SHP77 (cell line): Measurements from ENCODE around the gene SH3TC1.

Experiments
- DNase-seq, 2 experiments: peaks; one replicate each; lab custom pipeline; 2025; lab: John Stamatoyannopoulos, UW

The SH3TC1 gene

DNA sequence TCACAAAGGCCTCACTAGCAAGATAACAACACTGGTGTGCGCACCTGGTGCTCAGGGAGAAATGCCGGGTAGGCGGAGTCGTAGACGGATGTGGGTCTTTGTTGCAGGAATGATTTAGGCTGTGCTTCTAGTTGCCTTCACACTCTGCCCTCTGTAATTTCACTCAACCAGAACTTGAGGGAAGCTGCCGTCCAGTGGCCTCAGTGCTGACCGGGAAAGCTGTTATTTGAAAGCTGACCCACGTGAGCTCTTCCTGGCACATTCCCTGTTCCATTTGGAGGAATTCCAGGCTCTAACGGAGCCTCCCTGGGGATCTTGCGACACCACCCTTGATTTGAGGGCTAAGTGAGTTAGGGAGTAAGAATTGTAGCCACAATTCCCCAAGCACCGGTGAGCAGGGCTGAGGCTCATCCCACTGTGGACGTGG is 15.9 kb downstream of the SH3TC1 start:
- no peak for DNase-seq

DNA sequence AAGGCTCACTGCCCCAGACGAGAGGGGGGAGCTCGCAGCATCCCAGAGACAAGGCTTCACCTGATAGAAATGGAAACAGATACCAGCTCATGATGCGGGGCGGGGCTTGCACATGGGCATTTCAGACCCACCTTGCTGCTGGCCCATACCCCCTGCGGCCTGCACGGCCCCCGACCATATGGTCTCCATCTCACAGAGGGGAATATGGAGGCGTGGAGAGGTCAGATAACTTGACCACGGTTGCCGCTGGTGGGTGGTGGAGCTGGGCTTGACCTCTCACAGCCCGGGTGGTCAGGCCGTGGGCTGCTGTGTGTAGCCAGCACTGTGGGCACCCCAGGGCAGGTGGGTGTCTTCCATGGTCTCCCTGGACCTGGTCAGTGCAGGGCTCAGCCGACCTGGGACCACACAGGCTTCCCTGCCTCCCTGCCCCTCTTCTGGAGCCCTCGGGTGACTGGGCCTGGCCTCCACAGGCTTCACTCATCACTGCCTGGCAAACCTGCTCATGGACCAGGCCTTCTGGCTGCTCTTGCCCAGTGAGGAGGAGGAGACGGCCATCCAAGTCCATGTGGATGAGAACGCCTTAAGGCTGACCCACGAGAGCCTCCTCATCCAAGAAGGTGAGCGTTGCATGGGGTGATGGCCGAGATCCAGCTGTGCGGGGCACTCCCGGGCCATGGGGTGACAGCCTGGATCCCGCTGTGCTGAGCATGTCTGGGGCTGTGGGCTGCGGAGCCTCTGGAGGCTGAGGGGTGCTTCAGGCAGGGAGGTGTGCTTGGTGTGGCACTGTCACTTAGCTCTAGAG is 16.8 kb downstream of the SH3TC1 start:
- DNase-seq: no peak

DNA sequence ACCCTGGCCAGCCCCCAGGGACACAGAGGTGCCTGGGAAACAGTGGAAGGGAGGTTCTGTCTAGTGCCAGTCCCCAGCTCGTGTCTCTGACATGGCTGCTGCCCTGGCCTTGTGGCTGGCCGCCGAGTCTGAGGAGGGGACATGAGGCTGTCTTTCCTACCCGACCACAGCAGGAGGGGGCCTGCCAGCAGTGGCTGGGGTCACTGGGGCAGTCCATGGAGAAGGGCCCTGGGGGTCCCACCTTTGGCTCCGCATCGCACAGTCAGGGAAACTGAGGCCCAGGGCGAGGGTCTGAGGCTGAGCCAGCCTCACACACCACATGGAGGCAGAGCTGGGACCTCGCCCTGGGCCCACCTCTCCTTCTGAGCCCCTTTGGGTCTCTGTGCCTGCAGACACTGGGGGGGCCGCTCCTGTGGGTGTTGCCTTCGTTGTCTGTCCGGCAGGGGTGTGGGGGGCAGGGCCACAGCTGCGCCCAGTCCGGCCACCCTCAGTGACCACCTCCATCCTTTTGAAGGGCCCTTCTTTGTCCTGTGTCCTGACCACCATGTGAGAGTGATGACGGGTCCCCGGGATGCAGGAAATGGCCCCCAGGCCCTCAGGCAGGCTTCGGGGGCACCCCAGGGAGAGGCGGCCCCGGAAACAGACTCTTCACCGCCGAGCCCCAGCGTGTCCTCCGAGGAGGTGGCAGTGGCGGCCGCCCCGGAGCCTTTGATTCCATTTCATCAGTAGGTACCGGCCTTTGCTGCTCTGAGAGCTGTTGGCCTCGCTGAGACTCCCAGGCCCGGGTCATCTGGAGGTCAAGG is 17.6 kb downstream of the SH3TC1 start:
- DNase-seq: no peak

DNA sequence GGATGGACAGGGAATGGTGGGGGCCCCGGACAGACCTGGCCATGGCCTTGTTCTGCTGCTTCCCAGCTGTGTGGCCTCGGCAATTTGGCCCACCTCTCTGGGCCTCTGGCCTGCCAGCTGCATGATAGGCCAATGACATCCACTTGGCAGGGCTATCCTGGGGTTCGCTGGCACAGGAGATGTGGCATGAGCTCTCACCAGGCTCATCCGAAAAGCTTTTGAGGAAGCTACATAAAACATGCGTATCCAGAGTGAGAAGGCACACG is 18.1 kb downstream of the SH3TC1 start:
- DNase-seq: no peak

DNA sequence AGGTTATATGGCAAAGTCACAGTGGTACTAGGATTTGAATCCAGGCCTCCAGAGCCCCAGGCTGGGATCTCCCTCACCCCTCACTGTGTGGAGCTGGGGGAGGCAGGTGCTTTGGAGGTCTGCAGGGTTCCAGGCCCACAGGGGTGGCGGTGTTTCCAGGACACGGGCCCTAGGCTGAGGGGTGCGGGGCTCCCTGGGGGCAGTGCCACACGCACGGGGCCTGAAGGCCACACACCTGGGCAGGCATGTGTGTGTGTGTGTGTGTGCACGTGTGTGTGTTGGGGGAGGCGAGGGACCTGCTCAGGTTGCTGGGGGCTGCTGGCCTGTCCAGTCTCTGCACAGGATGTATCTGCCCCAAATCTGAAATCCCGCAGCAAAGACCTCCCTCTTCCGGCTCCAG is 18.8 kb downstream of the SH3TC1 start:
- no peak for DNase-seq

DNA sequence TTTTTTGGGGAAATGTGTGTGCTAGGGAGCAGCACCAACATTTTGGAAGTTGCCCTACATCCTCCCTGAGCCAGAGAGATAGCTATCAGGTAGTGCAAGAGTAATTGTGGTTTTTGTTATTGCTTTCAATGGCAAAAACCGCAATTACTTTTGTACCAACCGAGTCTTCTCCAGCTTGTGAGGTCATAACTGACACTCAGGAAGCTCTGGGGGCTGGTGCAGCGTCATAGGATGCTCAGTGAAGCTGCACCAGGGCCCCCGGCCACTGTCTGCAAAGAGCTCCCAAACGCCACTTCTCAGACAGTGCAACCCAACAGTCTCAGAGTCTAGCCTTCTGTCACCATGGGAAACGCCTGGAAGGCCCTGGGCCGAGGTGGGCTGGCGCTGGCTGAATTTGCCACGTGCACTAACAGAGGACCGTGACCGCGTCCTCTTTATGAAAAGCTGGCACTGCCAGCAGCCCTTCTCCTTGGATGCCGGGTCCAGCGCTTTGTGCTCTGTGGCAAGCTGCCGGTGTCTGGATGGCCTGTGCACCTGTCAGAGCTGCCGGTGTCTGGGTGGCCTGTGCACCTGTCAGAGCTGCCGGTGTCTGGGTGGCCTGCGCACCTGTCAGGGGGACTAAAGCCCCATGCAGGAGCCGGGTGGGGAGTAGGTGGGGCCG is 19.4 kb downstream of the SH3TC1 start:
- peak in 1 of 2 experiments; percentile 25 for DNase-seq

DNA sequence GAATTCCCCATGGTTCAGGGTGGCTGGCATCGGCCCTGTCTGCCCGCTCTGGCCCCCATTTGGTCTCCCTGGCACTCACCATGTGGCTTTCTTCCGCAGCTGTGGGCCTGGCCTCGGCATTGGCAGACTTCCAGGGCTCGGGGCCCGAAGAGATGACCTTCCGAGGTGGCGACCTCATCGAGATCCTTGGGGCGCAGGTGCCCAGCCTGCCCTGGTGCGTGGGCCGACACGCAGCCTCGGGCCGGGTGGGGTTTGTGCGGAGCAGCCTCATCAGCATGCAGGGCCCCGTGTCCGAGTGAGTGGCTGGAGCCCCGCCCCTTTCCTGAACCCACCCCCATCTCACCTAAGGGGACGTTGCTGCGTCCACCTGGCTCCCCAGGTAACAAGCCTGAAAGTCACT is 20.1 kb downstream of the SH3TC1 start:
- no peak for DNase-seq

DNA sequence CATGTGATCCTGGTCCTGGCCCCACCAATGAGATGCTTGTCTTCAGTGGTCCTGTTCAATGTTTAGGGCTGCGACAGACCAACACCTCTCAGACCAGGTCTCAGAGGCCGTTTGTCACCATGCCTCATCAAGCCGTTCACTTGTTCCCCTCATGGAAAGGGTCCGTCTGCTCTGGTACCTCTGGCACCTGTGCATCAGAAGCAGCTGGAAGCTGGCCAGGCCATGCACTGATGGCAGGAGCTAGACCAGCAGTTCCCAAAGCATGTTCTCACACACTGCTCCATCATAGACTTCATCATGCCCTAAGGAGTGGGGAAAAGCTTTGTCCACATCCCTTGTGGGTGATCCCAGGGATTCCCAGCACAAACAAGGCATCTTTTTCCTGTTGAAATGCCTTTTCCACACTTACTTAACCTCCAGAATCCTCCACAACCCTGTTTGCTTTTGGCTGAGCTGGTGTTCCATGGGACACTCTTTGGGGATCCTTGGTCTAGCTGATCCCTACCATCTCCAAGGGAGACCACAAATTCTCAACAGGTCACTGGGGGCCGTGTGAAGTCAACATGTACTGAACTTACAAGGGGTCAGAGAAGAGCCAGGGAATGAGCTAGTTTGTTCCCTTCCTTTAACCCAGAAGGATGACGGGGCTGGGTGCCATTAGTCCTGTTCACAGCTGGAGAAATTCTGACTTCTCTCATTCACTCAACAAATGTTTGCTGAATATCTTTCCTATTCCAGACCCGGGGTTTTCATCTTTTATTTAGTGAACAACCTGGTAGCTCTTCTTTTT is 21.8 kb downstream of the SH3TC1 start:
- DNase-seq: no peak

DNA sequence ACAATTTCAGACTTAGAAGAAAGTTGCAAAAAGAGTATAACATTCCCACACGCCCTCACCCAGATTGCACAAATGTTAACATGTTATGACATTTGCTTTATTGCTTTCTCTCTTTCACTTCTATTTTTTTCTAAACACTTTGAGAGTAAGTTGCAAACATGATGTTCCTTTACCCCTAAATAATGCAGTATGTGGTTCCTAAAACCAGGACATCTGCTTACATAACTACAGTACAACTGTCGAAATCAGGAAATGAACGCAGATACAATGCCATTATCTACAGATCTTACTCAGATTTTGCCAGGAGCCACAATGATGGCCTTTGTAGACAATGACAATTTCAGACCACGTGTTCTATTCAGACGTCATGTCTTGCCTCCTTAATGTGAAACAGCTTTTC is 22.4 kb downstream of the SH3TC1 start:
- no peak for DNase-seq

DNA sequence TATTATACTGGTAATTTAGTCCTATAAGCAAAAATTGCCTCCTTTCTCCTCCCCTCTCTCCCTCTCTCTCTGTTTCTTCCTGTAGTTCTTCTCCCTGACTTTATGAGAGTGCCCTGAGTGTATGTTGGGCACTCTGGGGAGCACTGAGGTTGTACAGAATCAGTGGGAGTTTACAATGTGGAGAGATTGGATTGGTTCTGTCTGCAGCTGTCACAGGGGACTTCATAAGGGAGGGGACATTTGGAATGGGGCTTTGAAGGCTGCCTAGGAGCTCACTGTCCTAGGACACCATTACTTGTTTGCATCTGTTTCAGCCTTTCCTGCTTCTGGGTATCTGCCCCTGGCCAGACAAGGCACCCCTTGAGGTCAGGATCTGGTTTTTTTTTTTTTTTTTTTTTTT is 22.9 kb downstream of the SH3TC1 start:
- DNase-seq: no peak

DNA sequence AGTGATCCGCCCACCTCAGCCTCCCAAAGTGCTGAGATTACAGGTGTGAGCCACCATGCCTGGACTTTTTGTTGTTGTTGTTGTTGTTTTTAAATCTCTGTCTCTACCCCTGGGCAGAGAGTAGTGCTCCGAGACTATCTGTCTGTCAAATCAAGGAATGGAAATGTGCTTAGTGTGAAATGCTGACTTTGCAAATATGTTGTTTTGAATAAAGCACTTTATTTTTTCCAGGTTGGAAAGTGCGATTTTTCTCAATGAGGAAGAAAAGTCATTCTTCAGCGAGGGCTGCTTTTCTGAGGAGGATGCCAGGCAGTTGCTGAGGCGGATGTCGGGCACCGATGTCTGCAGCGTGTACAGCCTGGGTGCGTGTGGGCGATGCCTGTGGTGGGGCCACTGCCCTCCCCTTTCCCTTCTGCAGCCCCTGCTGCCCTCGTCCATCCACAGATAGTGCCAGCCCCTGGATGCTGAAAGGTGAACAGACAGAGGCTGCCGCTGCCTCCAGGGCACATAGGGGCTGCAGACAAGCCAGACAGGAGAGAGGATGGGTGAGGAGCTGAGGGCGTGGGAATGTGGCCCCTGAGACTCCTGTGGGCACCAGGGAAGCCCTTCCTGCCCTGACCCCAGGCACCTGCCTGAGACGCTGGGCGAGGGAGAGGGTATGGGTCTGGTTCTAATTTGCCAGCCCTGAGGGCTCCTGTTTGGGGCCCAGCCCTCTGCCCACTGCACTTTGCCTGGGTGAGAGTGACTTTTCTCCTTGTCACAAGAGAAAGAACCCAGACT is 23.7 kb downstream of the SH3TC1 start:
- DNase-seq: no peak

DNA sequence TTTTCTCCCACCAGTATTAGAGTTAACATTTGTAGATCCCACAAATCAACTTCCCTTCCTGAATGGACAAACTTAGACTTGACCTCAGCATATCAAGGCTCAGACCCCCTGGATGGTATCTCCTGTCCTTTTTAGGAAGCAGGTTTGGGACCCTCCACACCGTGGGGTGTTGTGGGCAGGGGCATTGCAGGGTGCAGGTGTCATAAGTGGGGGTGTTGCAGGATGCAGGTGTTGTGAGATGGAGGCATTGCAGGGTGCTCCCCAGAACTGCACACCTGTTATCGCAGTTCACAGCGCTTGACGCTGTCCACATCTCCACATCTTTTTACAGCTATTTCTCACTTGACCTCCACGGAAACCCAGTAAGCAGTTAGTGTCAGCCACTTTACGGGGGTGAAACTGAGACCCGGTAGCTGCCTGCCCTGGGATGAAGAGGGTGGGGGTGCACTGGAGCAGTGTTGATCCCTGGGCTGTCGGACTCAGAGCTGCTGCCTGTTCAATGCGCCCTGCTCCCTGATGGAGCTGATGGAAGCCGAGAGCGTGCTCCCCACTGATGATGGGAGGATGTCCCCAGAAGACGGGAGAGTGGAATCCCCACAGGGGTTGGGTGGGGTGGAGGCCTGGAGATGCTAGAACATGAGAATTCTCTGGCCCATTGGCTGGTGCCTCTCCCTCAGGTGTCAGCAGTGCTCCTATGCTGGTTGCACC is 25.3 kb downstream of the SH3TC1 start:
- no peak for DNase-seq

DNA sequence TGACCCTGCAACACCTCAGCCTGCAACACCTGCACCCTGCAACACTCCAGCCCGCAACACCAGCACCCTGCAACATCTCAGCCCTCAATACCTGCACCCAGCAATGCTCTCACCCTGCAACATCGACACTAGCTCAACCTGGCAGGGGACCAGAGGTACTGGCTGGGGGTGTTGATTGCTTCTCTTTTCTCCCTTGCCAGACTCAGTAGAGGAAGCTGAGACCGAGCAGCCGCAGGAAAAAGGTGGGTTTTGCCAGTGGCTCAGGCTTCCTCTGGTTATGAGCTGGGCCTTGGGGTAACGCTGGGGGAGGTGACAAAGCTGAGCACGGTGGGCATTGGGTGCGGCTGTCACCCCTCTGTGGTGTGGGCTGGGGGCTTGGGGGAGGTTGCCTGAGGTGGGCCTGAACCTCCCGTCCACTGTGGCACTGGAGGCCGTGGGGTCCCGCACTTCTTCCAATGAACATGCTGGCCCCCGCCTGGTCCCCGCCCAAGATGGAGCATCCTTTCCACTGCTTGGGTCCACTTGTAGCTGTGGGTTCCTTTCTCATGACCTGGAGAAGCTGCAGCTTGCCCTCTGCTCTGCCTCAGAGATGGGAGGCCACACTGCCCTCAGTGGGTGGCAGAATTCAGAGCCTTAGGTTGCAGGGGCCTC is 26.0 kb downstream of the SH3TC1 start:
- DNase-seq: no peak

DNA sequence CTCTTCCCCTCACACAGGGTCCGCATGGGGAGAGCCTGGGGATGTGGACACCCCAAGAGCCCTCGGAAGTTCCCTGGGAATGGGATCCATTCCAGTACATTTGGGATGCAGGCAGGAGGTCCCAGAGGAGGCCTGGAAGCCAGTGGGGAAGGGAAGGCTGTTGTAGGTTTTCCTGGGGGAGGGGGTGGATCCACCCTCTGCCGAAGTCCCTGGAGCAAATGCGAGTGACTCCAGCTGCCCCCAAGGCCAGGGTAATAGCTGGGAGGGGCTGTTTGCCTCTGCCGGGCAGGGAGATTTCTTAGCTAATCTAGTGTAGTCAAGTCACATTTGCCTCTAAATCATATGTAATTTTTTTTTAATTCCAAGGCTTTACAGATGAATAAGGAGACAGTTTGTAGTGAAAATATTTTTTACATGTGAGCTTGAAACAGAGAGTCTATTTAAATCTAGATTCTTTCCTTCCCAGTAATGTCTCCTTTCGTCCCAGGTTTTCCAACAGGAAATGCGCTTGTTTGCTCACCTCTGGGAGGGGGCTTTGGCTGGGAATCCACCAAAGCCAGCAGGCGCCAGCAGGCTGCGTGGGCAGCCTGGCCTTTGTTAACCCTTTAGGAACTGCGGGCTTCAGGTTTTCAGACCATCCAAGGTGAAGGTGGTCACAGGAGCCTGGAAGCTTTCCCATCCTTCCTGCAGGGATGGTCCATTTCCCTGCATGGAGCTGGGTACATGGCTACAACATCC is 26.8 kb downstream of the SH3TC1 start:
- peak; percentile 34 to 50 for DNase-seq

DNA sequence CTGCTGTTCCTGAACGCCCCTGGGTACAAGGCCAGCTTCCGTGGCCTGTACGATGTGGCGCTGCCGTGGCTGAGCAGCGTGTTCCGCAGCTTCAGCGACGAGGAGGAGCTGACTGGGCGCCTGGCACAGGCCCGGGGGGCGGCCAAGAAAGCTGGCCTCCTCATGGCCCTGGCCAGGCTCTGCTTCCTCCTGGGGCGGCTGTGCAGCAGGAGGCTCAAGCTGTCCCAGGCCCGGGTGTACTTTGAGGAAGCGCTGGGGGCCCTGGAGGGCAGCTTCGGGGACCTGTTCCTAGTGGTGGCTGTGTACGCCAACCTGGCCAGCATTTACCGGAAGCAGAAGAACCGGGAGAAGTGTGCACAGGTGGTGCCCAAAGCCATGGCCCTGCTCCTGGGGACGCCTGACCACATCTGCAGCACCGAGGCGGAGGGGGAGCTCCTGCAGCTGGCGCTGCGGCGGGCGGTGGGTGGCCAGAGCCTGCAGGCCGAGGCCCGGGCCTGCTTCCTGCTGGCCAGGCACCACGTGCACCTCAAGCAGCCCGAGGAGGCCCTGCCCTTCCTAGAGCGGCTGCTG is 28.2 kb downstream of the SH3TC1 start:
- no peak for DNase-seq

DNA sequence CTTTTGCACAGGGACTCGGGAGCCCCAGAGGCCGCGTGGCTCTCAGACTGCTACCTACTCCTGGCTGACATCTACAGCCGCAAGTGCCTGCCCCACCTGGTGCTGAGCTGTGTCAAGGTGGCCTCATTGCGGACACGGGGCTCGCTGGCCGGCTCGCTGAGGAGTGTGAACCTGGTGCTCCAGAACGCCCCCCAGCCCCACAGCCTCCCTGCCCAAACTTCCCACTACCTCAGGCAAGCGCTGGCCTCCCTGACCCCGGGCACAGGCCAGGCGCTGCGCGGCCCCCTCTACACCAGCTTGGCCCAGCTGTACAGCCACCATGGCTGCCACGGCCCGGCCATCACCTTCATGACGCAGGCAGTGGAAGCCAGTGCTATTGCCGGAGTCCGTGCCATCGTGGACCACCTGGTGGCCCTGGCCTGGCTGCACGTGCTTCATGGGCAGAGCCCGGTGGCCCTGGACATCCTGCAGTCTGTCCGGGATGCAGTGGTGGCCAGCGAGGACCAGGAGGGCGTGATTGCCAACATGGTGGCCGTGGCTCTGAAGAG is 28.8 kb downstream of the SH3TC1 start:
- DNase-seq: no peak

DNA sequence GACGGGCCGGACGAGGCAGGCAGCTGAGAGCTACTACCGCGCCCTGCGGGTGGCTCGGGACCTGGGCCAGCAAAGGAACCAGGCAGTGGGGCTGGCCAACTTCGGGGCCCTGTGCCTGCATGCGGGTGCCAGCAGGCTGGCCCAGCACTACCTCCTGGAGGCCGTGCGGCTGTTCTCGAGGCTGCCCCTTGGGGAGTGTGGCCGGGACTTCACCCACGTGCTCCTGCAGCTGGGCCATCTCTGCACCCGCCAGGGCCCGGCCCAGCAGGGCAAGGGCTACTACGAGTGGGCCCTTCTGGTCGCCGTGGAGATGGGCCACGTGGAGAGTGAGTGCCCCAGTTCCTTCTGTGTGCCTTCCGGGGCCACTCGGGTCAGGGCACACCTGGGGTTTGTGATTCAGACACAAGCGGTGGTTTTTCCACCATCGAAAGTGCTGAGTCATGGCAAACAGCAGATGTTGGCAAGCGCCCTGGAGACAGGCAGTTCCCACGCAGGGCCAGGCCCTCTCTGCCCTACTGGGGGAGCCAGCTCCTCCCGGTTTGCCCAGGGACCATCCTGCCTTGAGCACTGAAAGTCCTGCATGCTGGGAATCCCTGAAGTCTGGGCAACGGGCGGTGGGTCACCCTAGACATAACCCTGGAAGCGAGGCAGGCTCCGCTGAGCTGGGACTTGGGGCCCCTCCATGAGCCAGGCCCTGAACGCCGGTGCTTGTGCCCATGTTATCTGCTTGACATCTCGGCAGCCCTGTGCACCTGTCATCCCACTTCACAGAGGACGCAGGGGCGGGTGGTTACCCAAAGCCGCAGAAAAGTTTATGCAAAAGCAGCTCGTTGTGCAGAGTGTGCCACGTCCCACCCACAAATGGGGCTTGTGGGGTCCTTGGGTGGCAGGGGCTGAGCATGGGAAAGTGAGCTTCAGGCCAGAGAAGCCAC is 29.5 kb downstream of the SH3TC1 start:
- DNase-seq: peak; percentile 40 to 56
